RWPE1 (cell line): ENCODE data around the gene DUSP7.

Experiments used
- CTCF ChIA-PET: fragments of 350-600 bp; sonication (Branson Sonifier 250); formaldehyde crosslinking; extraction: SDS; loops from one replicate; lab custom pipeline; 2021; lab: Yijun Ruan, JAX
- POLR2A ChIA-PET: fragments of 400-600 bp; formaldehyde crosslinking; extraction: SDS; loops from one replicate; lab custom pipeline; 2020; ENCODE audit warnings: antibody characterized with exemption; ENCODE audit not compliant: low non-redundant PET; lab: Yijun Ruan, JAX
- DNase-seq: peaks from one replicate; pipeline ENCODE4 v3.0.0; 2012; ENCODE audit warnings: low spot score
- H3K27ac ChIP-seq: fragments of 450-650 bp; 2 replicates; pipeline ENCODE4 v1.5.1; 2017
- TF ChIP-seq, protein P1 (sequence below): fragments of 450-650 bp; conservative IDR thresholded peaks from 2 replicates; pipeline ENCODE4 v1.5.1; 2017; ENCODE audit warnings: low read depth, mild to moderate bottlenecking

The DUSP7 gene

DNA sequence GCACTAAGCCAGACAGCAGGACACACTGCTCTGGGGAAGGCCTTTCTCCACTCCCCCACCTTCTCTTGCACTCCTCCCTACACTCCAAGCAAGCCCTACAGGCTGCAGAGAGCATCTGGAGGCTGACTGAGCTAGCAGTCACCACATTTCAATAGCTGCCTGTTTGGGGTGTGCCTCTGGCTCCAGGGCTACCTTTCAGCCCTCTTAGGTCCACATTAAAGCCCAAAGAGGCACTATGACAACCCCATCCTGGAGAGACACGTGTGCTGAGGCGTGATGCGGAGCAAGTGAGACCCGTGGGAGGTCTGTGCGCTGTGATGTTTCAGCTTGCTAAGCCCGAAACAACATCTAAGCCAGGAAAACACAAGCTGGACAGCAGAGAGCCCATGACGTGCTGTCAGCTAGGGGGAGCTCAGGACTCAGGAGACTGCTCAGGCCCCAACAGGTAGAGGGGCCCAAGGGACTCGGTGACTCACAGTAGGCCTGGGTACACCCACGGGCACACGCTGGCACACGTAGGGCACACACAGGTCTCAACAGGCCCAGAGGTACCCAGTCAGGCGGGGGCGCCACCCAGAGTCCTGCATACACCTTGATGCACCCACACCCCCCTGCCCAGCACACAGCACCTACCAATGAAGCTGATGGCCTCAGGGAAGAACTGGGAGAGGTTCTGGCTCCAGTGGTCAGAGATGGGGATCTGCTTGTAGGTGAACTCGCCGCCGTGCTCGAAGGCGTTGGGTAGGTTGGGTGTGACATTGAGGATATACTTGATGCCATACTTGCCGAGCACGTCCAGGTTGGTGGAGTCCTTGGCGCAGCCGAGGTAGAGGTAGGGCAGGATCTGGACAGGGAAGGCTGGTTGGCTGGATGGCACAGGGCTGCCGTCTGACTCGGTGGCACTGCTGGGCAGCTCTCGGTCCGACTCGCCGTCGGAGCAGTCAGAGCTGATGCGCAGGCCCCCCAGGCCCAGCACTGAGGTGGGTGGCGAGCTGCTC, 2.8 kb downstream of the DUSP7 start:
- peak overlapping the region; percentile 100 for H3K27ac ChIP-seq
- ChIA-PET POLR2A (interaction anchor here (0.9 to 1.1 kb wide), 3 partner anchors 8 to 16 kb away, joined by 3 to 4 read pairs (median 3); no protein-coding TSS in a partner anchor), CTCF (interaction anchor here (0.5 to 2.5 kb wide), 19 partner anchors 8 to 1785 kb away, joined by 3 to 12 read pairs (median 3); no protein-coding TSS in a partner anchor)
- TF ChIP-seq, protein P1, sequence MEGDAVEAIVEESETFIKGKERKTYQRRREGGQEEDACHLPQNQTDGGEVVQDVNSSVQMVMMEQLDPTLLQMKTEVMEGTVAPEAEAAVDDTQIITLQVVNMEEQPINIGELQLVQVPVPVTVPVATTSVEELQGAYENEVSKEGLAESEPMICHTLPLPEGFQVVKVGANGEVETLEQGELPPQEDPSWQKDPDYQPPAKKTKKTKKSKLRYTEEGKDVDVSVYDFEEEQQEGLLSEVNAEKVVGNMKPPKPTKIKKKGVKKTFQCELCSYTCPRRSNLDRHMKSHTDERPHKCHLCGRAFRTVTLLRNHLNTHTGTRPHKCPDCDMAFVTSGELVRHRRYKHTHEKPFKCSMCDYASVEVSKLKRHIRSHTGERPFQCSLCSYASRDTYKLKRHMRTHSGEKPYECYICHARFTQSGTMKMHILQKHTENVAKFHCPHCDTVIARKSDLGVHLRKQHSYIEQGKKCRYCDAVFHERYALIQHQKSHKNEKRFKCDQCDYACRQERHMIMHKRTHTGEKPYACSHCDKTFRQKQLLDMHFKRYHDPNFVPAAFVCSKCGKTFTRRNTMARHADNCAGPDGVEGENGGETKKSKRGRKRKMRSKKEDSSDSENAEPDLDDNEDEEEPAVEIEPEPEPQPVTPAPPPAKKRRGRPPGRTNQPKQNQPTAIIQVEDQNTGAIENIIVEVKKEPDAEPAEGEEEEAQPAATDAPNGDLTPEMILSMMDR: peak; percentile 57
- peak; percentile 85 for DNase-seq

GRCh38 chr3:52052831-52053306, 3.5 kb downstream of the DUSP7 start:
- peak; percentile 47 for DNase-seq
- CTCF ChIA-PET: interaction anchor here (0.6 to 2.5 kb wide), 14 partner anchors 9 to 109 kb away, joined by 3 to 12 read pairs (median 4); no protein-coding TSS in a partner anchor
- TF ChIP-seq, protein P1: peak; percentile 11; the same call in 1 of the 2 replicates
- peak overlapping the region; percentile 100 for H3K27ac ChIP-seq
- POLR2A ChIA-PET: interaction anchor here (0.9 kb wide), 1 partner anchor 15 kb away, joined by 3 read pairs; no protein-coding TSS in a partner anchor

- DNase-seq: no peak
- peak overlapping the region; percentile 100 for H3K27ac ChIP-seq
- ChIA-PET POLR2A (no interaction called here), CTCF (interaction anchor here (1.0 to 2.5 kb wide), 2 partner anchors 51 to 71 kb away, joined by 3 to 11 read pairs; no protein-coding TSS in a partner anchor)
- TF ChIP-seq, protein P1: no peak
These were observed 4.9 kb downstream of the DUSP7 start for GRCh38 chr3:52051444-52051843.

GRCh38 chr3:52050571-52050970, 5.8 kb downstream of the DUSP7 start:
- POLR2A ChIA-PET: no interaction called here
- CTCF ChIA-PET: no interaction called here
- H3K27ac ChIP-seq: peak overlapping the region; percentile 100

GRCh38 chr3:52049503-52049902, 6.9 kb downstream of the DUSP7 start:
- ChIA-PET CTCF (no interaction called here), POLR2A (no interaction called here)
- DNase-seq: no peak
- H3K27ac ChIP-seq: peak overlapping the region; percentile 100
- TF ChIP-seq, protein P1: no peak

More at GRCh38 chr3:52050571-52050970, 5.8 kb downstream of the DUSP7 start:
- TF ChIP-seq, protein P1: no peak
- DNase-seq: no peak

DNA sequence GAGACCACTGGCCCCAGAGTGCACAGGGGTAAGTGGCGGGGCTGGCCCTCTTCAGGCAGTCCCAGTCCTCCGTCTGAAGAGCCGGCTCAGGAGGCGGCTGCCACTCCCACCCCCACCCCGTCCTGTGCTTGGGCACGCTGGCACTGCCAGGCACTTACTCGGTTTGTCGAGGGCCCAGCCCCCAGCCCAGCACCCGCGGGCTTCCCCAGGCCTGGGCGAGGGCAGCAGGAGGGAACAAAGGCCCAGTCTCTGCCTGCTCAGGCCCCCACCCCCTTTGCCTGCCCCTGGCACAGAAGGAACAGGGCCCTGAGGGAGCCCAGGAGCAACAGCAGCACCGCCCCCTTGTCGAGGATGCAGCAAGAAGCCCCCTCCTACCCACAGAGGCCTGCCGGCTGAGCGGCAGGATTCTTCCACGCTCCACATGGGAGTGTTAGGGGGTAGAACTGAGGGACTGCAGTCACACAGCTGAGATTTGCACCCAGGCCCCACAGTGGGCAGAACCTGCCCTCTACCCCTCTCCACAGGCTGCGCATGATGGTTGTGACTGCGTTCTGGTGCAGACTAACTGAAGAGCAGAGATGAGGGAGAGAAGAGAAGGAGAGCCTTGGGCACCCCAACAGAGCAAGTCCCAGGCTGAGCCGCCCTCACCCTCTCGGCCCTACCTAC, 8.9 kb downstream of the DUSP7 start:
- TF ChIP-seq, protein P1: no peak
- peak overlapping the region; percentile 100 for H3K27ac ChIP-seq
- peak; percentile 59 for DNase-seq
- POLR2A ChIA-PET: interaction anchor here (0.5 to 2.0 kb wide), 4 partner anchors 10 to 1061 kb away, joined by 3 to 12 read pairs (median 7); partner anchors contain the start of gene DUSP7
- CTCF ChIA-PET: no interaction called here
